ENCODE results near the gene CCIN. TPM values are rescaled to one million over a fixed set of nuclear protein-coding genes. Genes with fewer than 3 reads are reported as not detected.

CCIN gene
- total RNA-seq, 1 donor from 2014 or later: not detected

GRCh38 chr9:36211510-36211909 is 42.3 kb downstream of the CCIN start:
- Mint-ChIP-seq H3K4me3 (no peak overlapping the region), H3K27ac (no peak overlapping the region), H3K4me1 (peaks cover 21% of the 10 kb centered on the region), H3K9me3 (no peaks in the 10 kb centered on the region), H3K36me3 (peaks cover 33% of the 10 kb centered on the region), H3K27me3 (ENCODE audit: insufficient read depth, low read depth) (peaks cover 5% of the 10 kb centered on the region)
- H3K9me3 ChIP-seq (ENCODE audit: low read depth): no peaks in the 10 kb centered on the region
- H3K27me3 ChIP-seq: no peaks in the 10 kb centered on the region
- H3F3A ChIP-seq (ENCODE audit: low read depth): peaks cover 6% of the 10 kb centered on the region
- DNase-seq (ENCODE audit: low spot score): no peak
- peaks cover 85% of the 10 kb centered on the region for H4K20me1 ChIP-seq (ENCODE audit: low read depth)
- H3K27ac ChIP-seq: no peak overlapping the region
- no peak overlapping the region for H2AFZ ChIP-seq (replicated peaks)
- no peak overlapping the region for H3K4me3 ChIP-seq
- H3K9ac ChIP-seq: no peak overlapping the region
- TF ChIP-seq EZH2 (IDR thresholded peaks at IDR 0.05) (no peak), EZH2phosphoT487 (IDR thresholded peaks at IDR 0.05) (no peak), CTCF (IDR thresholded peaks at IDR 0.05) (no peak)
- peaks cover 3% of the 10 kb centered on the region for H3K4me1 ChIP-seq
- H3K79me2 ChIP-seq (ENCODE audit: low read depth): peaks cover 31% of the 10 kb centered on the region
- no peaks in the 10 kb centered on the region for H3K36me3 ChIP-seq
- H3K4me2 ChIP-seq: no peak overlapping the region

GRCh38 chr9:36213387-36213786 is 44.2 kb downstream of the CCIN start:
- peaks cover 5% of the 10 kb centered on the region for H3K27me3 Mint-ChIP-seq (ENCODE audit: insufficient read depth, low read depth)
- DNase-seq (ENCODE audit: low spot score): no peak
- no peaks in the 10 kb centered on the region for H3K9me3 Mint-ChIP-seq
- Histone ChIP-seq H3K27ac (no peak overlapping the region), H3K4me3 (no peak overlapping the region), H3K79me2 (ENCODE audit: low read depth) (peaks cover 30% of the 10 kb centered on the region), H3K4me2 (no peak overlapping the region), H3K4me1 (peaks cover 3% of the 10 kb centered on the region), H3K9ac (no peak overlapping the region), H3K9me3 (ENCODE audit: low read depth) (no peaks in the 10 kb centered on the region), H3F3A (ENCODE audit: low read depth) (peaks cover 8% of the 10 kb centered on the region), H3K27me3 (no peaks in the 10 kb centered on the region), H4K20me1 (ENCODE audit: low read depth) (peaks cover 76% of the 10 kb centered on the region), H3K36me3 (no peaks in the 10 kb centered on the region), H2AFZ (replicated peaks) (no peak overlapping the region)
- peaks cover 10% of the 10 kb centered on the region for H3K4me1 Mint-ChIP-seq
- no peak overlapping the region for H3K4me3 Mint-ChIP-seq
- H3K27ac Mint-ChIP-seq: no peak overlapping the region
- TF ChIP-seq CTCF (IDR thresholded peaks at IDR 0.05) (no peak), EZH2phosphoT487 (IDR thresholded peaks at IDR 0.05) (no peak), EZH2 (IDR thresholded peaks at IDR 0.05) (no peak)
- H3K36me3 Mint-ChIP-seq: peaks cover 31% of the 10 kb centered on the region

- Histone ChIP-seq H3K9me3 (ENCODE audit: low read depth) (no peaks in the 10 kb centered on the region), H3K79me2 (ENCODE audit: low read depth) (peaks cover 28% of the 10 kb centered on the region), H4K20me1 (ENCODE audit: low read depth) (peaks cover 71% of the 10 kb centered on the region), H3K27ac (no peak overlapping the region), H3K4me3 (no peak overlapping the region), H2AFZ (replicated peaks) (no peak overlapping the region), H3F3A (ENCODE audit: low read depth) (peaks cover 8% of the 10 kb centered on the region), H3K4me1 (peaks cover 3% of the 10 kb centered on the region), H3K36me3 (no peaks in the 10 kb centered on the region), H3K9ac (no peak overlapping the region), H3K27me3 (no peaks in the 10 kb centered on the region), H3K4me2 (no peak overlapping the region)
- no peak overlapping the region for H3K4me3 Mint-ChIP-seq
- H3K9me3 Mint-ChIP-seq: no peaks in the 10 kb centered on the region
- no peak for DNase-seq (ENCODE audit: low spot score)
- H3K27me3 Mint-ChIP-seq (ENCODE audit: insufficient read depth, low read depth): peaks cover 3% of the 10 kb centered on the region
- no peak for TF ChIP-seq EZH2 (IDR thresholded peaks at IDR 0.05)
- no peak for TF ChIP-seq EZH2phosphoT487 (IDR thresholded peaks at IDR 0.05)
- no peak for TF ChIP-seq CTCF (IDR thresholded peaks at IDR 0.05)
- H3K27ac Mint-ChIP-seq: no peak overlapping the region
- peaks cover 35% of the 10 kb centered on the region for H3K36me3 Mint-ChIP-seq
- peaks cover 10% of the 10 kb centered on the region for H3K4me1 Mint-ChIP-seq
Measured at GRCh38 chr9:36213989-36214388, 44.8 kb downstream of the CCIN start.

Measured in neural progenitor cell (in vitro differentiated cells).